SK-N-SH (cell line): ENCODE data around the gene DAB1. TPM values are rescaled to one million over a fixed set of nuclear protein-coding genes. Genes with fewer than 3 reads are reported as not detected.

ENCODE experiments used
- CTCF ChIA-PET: fragments of 300-600, 350-600 bp; formaldehyde crosslinking; extraction: SDS; loops from one replicate; lab custom pipeline; 2021; lab: Yijun Ruan, JAX
- POLR2A ChIA-PET: fragments of 350-600 bp; sonication (Branson Sonifier 250); formaldehyde crosslinking; extraction: SDS; loops from one replicate; lab custom pipeline; 2020; ENCODE audit warnings: antibody characterized with exemption, inconsistent platforms; lab: Yijun Ruan, JAX
- DNase-seq: peaks from one replicate; pipeline ENCODE4 v3.0.0; 2012
- H2AFZ ChIP-seq: fragments of 200-600 bp; sonication (generic); 2 replicates; pipeline ENCODE4 v1.8.1; 2016; ENCODE audit warnings: antibody characterized with exemption, mild to moderate bottlenecking, low read depth
- H3F3A ChIP-seq: fragments of 200-600 bp; sonication (generic); replicated peaks from 2 replicates; pipeline ENCODE3; 2016; ENCODE audit warnings: antibody characterized with exemption, mild to moderate bottlenecking; ENCODE audit not compliant: insufficient read depth
- H3K27ac ChIP-seq, 2 experiments: fragments of 200-500 bp in 1 of 2; fragments of 200-600 bp in 1 of 2; sonication (Bioruptor generic) in 1 of 2; sonication (generic), shearing (Covaris generic) in 1 of 2; 2 replicates each; pipeline versions ENCODE4 v1.5.1 to v1.6.1; 2014 to 2016; ENCODE audit warnings: low read depth in 2 of 2, inconsistent platforms in 1 of 2, low read length in 1 of 2, mild to moderate bottlenecking in 1 of 2, mixed read lengths in 1 of 2
- H3K27me3 ChIP-seq: fragments of 200-600 bp; sonication (generic), shearing (Covaris generic); 2 replicates; pipeline ENCODE4 v1.6.1; 2016; ENCODE audit warnings: mixed run types; ENCODE audit not compliant: insufficient read depth
- H3K36me3 ChIP-seq, 2 experiments: fragments of 200-500 bp in 1 of 2; fragments of 200-600 bp in 1 of 2; sonication (Bioruptor generic) in 1 of 2; sonication (generic) in 1 of 2; replicated peaks in 1 of 2; 2 replicates each; pipeline versions ENCODE3 to v1.5.1; 2014 to 2016; ENCODE audit warnings: low read length in 1 of 2, mild to moderate bottlenecking in 1 of 2; ENCODE audit not compliant: insufficient read depth in 2 of 2, control insufficient read depth in 1 of 2
- H3K4me1 ChIP-seq, 2 experiments: fragments of 200-500 bp in 1 of 2; fragments of 200-600 bp in 1 of 2; sonication (Bioruptor generic) in 1 of 2; sonication (generic), shearing (Covaris generic) in 1 of 2; 2 replicates each; pipeline versions ENCODE4 v1.5.1 to v1.6.1; 2014 to 2016; ENCODE audit warnings: low read depth in 1 of 2, low read length in 1 of 2, mixed run types in 1 of 2; ENCODE audit not compliant: insufficient read depth in 2 of 2, control insufficient read depth in 1 of 2
- H3K4me2 ChIP-seq: fragments of 200-600 bp; sonication (generic), shearing (Covaris generic); 2 replicates; pipeline ENCODE4 v1.6.1; 2017; ENCODE audit warnings: mixed run types
- H3K4me3 ChIP-seq, 2 experiments: fragments of 200-500 bp in 1 of 2; fragments of 200-600 bp in 1 of 2; sonication (Bioruptor generic) in 1 of 2; sonication (generic), shearing (Covaris generic) in 1 of 2; 2 replicates each; pipeline versions ENCODE4 v1.5.1 to v1.8.1; 2014 to 2016; ENCODE audit warnings: low read depth in 2 of 2, inconsistent platforms in 1 of 2, low read length in 1 of 2, mild to moderate bottlenecking in 1 of 2, mixed read lengths in 1 of 2, moderate library complexity in 1 of 2
- H3K79me2 ChIP-seq: fragments of 200-600 bp; sonication (generic); 2 replicates; pipeline ENCODE4 v1.8.1; 2017; ENCODE audit warnings: mild to moderate bottlenecking; ENCODE audit not compliant: insufficient read depth
- H3K9ac ChIP-seq: fragments of 200-600 bp; sonication (generic); 2 replicates; pipeline ENCODE4 v1.6.1; 2017; ENCODE audit warnings: mixed run types
- H3K9me2 ChIP-seq: fragments of 200-600 bp; sonication (generic); 2 replicates; pipeline ENCODE4 v1.6.1; 2017; ENCODE audit warnings: mixed run types
- H3K9me3 ChIP-seq: fragments of 200-600 bp; sonication (generic); 2 replicates; pipeline ENCODE4 v1.6.1; 2017; ENCODE audit warnings: mixed run types, mild to moderate bottlenecking, moderate library complexity
- H4K20me1 ChIP-seq: fragments of 200-600 bp; sonication (generic); 2 replicates; pipeline ENCODE4 v1.6.1; 2017; ENCODE audit warnings: mild to moderate bottlenecking, mixed run types; ENCODE audit not compliant: insufficient read depth
- CHD2 ChIP-seq: fragments of 150-350 bp; IDR thresholded peaks from 2 replicates; pipeline ENCODE4 v1.6.1; 2018; ENCODE audit warnings: low read length; ENCODE audit not compliant: partially characterized antibody
- FOXM1 ChIP-seq: IDR thresholded peaks from 2 replicates; pipeline ENCODE4 v1.4.0; 2012; ENCODE audit warnings: low read depth, mild to moderate bottlenecking
- GABPA ChIP-seq: IDR thresholded peaks from 2 replicates; pipeline ENCODE4 v1.4.0; 2012; ENCODE audit warnings: low read depth, mild to moderate bottlenecking
- GATA2 ChIP-seq: sonication (generic); formaldehyde crosslinking; IDR thresholded peaks from 2 replicates; pipeline ENCODE4 v1.5.0; 2020; ENCODE audit warnings: mild to moderate bottlenecking, missing genetic modification reagents
- JUND ChIP-seq: IDR thresholded peaks from 2 replicates; pipeline ENCODE4 v1.4.0; 2012
- MXI1 ChIP-seq: IDR thresholded peaks from 2 replicates; pipeline ENCODE4 v1.6.1; 2012; ENCODE audit warnings: mild to moderate bottlenecking, low read depth, low read length, improper control_type of control experiment
- NFIC ChIP-seq: IDR thresholded peaks from 2 replicates; pipeline ENCODE4 v1.4.0; 2012; ENCODE audit warnings: borderline replicate concordance
- POLR2AphosphoS5 ChIP-seq: IDR thresholded peaks from 2 replicates; pipeline ENCODE4 v1.6.1; 2012; ENCODE audit warnings: low read depth, low read length
- RAD21 ChIP-seq: IDR thresholded peaks from 2 replicates; pipeline ENCODE4 v1.6.1; 2012; ENCODE audit warnings: mild to moderate bottlenecking, low read length
- SIN3A ChIP-seq: IDR thresholded peaks from 2 replicates; pipeline ENCODE4 v1.6.1; 2012; ENCODE audit warnings: low read depth, mild to moderate bottlenecking, low read length, moderate library complexity, borderline replicate concordance
- TAF1 ChIP-seq: IDR thresholded peaks from 2 replicates; pipeline ENCODE4 v1.6.1; 2012; ENCODE audit warnings: low read depth, mild to moderate bottlenecking, low read length, moderate library complexity, borderline replicate concordance
- WGBS: methylation state at CpG from one replicate; pipeline ENCODE4 v1.1.6; 2017; ENCODE audit warnings: low lambda C conversion rate; 5-methylcytosine and 5-hydroxymethylcytosine counted together
- polyA plus RNA-seq, 3 experiments: library from polyadenylated mRNA; depleted of rRNA; stranded (reverse); fragments of >200 nt; gene quantifications; 2 replicates each; pipeline ENCODE4 v1.2.3, GENCODE V29; 2012
- TF ChIP-seq, protein P1 (sequence below): IDR thresholded peaks from 2 replicates; pipeline ENCODE4 v1.4.0; 2012; ENCODE audit warnings: low read depth, borderline replicate concordance
- TF ChIP-seq, protein P2 (sequence below): IDR thresholded peaks from 2 replicates; pipeline ENCODE4 v1.4.0; 2012; ENCODE audit warnings: low read depth
- TF ChIP-seq, protein P3 (sequence below): IDR thresholded peaks from 2 replicates; pipeline ENCODE4; 2012
- TF ChIP-seq, protein P4 (sequence below): fragments of 150-350 bp; IDR thresholded peaks from 2 replicates; pipeline ENCODE4 v1.6.1; 2016; ENCODE audit warnings: mild to moderate bottlenecking, low read depth, low read length
- TF ChIP-seq, protein P5 (sequence below): fragments of 200-600 bp; sonication (generic); IDR thresholded peaks from 2 replicates; pipeline ENCODE4 v1.6.1; 2017; ENCODE audit warnings: antibody characterized with exemption, mild to moderate bottlenecking, moderate library complexity
- TF ChIP-seq, protein P6 (sequence below): fragments of 150-350 bp; IDR thresholded peaks from 2 replicates; pipeline ENCODE4 v1.6.1; 2017; ENCODE audit warnings: antibody characterized with exemption, low read length, low read depth, borderline replicate concordance

The DAB1 gene
- polyA plus RNA-seq, 1 of the 3 experiments (the other 2 are of a cell fraction), result 2.9 TPM

DNA sequence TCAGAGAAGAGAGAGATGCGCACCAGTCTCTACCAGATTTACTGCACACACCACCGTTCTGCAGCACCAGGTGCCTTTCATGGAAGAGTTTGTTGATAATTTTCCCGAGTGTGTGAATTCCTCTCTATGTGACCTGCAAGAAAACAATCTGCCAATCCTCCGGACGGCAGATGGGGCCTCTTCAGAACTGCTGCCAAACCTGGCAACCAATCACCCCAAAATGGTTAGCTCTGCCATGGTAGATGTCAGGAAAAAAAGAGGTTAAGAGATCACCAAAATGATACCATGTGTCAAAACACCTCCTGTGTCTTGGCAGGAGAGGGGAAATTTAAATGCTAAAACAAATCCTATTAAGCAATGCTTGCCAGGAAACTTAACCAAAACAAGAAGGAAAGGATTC lies 96.5 kb downstream of the DAB1 start:
- POLR2A ChIA-PET, result no interaction called here
- DNase-seq, result no peak
- Histone ChIP-seq H3K9ac (no peak overlapping the region), H3K36me3 (no peaks in the 10 kb centered on the region), H3K4me2 (no peak overlapping the region), H3K27me3 (no peaks in the 10 kb centered on the region; the same call in 1 of the 2 replicates), H2AFZ (no peak overlapping the region), H4K20me1 (no peaks in the 10 kb centered on the region), H3K4me3 (no peak overlapping the region), H3F3A (no peaks in the 10 kb centered on the region), H3K27ac (no peak overlapping the region), H3K9me3 (no peaks in the 10 kb centered on the region), H3K79me2 (no peaks in the 10 kb centered on the region), H3K4me1 (peaks cover 0 to 5% of the 10 kb centered on the region in 2 experiments; a peak in 2 of 4 replicates), H3K9me2 (no peaks in the 10 kb centered on the region)
- no peak for TF ChIP-seq NFIC
- no peak for TF ChIP-seq RAD21
- TF ChIP-seq GABPA, result no peak
- TF ChIP-seq, protein P1, sequence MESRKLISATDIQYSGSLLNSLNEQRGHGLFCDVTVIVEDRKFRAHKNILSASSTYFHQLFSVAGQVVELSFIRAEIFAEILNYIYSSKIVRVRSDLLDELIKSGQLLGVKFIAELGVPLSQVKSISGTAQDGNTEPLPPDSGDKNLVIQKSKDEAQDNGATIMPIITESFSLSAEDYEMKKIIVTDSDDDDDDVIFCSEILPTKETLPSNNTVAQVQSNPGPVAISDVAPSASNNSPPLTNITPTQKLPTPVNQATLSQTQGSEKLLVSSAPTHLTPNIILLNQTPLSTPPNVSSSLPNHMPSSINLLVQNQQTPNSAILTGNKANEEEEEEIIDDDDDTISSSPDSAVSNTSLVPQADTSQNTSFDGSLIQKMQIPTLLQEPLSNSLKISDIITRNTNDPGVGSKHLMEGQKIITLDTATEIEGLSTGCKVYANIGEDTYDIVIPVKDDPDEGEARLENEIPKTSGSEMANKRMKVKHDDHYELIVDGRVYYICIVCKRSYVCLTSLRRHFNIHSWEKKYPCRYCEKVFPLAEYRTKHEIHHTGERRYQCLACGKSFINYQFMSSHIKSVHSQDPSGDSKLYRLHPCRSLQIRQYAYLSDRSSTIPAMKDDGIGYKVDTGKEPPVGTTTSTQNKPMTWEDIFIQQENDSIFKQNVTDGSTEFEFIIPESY, result no peak
- no peak for TF ChIP-seq SIN3A
- no peak for TF ChIP-seq CHD2
- TF ChIP-seq, protein P2, sequence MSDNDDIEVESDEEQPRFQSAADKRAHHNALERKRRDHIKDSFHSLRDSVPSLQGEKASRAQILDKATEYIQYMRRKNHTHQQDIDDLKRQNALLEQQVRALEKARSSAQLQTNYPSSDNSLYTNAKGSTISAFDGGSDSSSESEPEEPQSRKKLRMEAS, result no peak
- no peak for TF ChIP-seq JUND
- TF ChIP-seq, protein P3, sequence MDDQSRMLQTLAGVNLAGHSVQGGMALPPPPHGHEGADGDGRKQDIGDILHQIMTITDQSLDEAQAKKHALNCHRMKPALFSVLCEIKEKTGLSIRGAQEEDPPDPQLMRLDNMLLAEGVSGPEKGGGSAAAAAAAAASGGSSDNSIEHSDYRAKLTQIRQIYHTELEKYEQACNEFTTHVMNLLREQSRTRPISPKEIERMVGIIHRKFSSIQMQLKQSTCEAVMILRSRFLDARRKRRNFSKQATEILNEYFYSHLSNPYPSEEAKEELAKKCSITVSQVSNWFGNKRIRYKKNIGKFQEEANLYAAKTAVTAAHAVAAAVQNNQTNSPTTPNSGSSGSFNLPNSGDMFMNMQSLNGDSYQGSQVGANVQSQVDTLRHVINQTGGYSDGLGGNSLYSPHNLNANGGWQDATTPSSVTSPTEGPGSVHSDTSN, result no peak
- no peak for TF ChIP-seq MXI1
- TF ChIP-seq, protein P4, sequence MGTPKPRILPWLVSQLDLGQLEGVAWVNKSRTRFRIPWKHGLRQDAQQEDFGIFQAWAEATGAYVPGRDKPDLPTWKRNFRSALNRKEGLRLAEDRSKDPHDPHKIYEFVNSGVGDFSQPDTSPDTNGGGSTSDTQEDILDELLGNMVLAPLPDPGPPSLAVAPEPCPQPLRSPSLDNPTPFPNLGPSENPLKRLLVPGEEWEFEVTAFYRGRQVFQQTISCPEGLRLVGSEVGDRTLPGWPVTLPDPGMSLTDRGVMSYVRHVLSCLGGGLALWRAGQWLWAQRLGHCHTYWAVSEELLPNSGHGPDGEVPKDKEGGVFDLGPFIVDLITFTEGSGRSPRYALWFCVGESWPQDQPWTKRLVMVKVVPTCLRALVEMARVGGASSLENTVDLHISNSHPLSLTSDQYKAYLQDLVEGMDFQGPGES, result no peak
- 86% methylated on average over 5 of the region's 5 CpGs for WGBS
- CTCF ChIA-PET, result no interaction called here

DNA sequence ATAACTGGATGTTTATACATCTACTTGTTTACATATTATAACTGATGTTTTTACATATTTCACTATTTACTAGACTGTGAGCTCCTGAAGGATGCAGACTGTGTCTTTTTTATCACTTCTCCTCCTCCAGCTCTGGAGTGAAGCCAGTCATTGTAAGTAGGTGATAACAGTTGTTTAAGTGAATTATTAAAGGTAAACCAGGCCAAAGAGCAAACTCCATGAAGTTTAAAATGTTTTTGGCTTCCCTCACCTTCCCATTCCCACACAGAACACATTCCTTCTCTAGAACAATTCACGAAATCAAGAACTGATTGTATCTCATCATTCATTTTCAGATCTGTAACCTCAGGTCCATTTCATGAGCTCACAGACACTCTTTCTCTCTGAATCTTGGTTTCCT lies 98.3 kb downstream of the DAB1 start:
- Histone ChIP-seq H3K36me3 (no peaks in the 10 kb centered on the region), H2AFZ (no peak overlapping the region), H3K9me2 (no peaks in the 10 kb centered on the region), H3K27me3 (no peaks in the 10 kb centered on the region; the same call in 1 of the 2 replicates), H3F3A (no peaks in the 10 kb centered on the region), H3K9me3 (no peaks in the 10 kb centered on the region), H3K9ac (no peak overlapping the region), H3K4me2 (no peak overlapping the region), H3K27ac (no peak overlapping the region), H4K20me1 (no peaks in the 10 kb centered on the region), H3K4me1 (peaks cover 0 to 5% of the 10 kb centered on the region in 2 experiments; a peak in 2 of 4 replicates), H3K79me2 (no peaks in the 10 kb centered on the region), H3K4me3 (no peak overlapping the region)
- CTCF ChIA-PET, result no interaction called here
- POLR2A ChIA-PET, result interaction anchor here (0.6 kb wide), 1 partner anchor 262 kb away, joined by 3 read pairs; no protein-coding TSS in a partner anchor
- DNase-seq, result no peak
- WGBS, result 83% methylated on average over 1 of the region's 1 CpG
- no peak for TF ChIP-seq FOXM1
- TF ChIP-seq, protein P1, result no peak
- TF ChIP-seq, protein P5, sequence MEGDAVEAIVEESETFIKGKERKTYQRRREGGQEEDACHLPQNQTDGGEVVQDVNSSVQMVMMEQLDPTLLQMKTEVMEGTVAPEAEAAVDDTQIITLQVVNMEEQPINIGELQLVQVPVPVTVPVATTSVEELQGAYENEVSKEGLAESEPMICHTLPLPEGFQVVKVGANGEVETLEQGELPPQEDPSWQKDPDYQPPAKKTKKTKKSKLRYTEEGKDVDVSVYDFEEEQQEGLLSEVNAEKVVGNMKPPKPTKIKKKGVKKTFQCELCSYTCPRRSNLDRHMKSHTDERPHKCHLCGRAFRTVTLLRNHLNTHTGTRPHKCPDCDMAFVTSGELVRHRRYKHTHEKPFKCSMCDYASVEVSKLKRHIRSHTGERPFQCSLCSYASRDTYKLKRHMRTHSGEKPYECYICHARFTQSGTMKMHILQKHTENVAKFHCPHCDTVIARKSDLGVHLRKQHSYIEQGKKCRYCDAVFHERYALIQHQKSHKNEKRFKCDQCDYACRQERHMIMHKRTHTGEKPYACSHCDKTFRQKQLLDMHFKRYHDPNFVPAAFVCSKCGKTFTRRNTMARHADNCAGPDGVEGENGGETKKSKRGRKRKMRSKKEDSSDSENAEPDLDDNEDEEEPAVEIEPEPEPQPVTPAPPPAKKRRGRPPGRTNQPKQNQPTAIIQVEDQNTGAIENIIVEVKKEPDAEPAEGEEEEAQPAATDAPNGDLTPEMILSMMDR, result no peak
- no peak for TF ChIP-seq SIN3A
- no peak for TF ChIP-seq GATA2
- TF ChIP-seq, protein P3, result no peak
- no peak for TF ChIP-seq TAF1
- TF ChIP-seq, protein P6, sequence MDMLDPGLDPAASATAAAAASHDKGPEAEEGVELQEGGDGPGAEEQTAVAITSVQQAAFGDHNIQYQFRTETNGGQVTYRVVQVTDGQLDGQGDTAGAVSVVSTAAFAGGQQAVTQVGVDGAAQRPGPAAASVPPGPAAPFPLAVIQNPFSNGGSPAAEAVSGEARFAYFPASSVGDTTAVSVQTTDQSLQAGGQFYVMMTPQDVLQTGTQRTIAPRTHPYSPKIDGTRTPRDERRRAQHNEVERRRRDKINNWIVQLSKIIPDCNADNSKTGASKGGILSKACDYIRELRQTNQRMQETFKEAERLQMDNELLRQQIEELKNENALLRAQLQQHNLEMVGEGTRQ, result no peak
- TF ChIP-seq POLR2AphosphoS5, result no peak
